COR-L47 (cell line): ENCODE data around the gene PARP11.

Source experiments
- DNase-seq: peaks from one replicate; lab custom pipeline; 2025; lab: John Stamatoyannopoulos, UW

The PARP11 gene

DNA sequence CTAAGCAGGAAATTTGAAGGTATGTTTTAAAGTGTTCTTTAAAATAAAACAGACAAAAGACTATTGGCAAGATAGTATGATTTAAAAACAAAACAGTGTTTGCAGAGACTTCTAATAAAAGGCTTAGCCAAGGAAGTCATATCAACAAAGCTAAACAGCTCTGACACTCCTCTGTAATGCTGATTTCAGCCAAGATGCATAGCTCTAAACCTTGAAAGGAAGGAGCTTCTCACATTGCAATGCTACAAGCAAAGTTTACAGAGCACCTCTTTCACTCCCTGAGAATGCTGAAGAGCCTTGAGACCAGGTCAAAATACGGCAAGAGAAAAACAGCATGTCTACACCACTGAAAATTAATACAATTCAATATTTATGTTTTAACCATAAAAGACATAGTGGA lies 51.8 kb downstream of the PARP11 start:
- no peak for DNase-seq

DNA sequence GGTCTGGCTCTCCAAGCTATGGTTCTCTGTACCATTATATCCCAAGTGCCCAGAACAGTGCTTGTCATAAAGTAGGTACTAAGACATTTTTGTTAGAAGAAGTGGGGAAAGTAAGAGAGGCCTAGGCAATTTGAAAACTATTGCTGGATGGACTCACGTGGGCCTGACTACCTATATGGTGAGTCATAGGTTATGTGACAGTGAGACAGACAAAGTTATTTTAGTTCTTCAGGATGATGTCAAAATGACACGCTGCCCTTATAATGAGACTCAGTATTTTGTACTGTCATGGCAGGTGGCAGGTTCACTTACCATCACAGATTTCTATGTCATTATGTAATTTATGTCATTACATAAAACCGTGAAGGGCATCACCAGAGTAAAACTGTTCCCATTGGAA lies 53.1 kb downstream of the PARP11 start:
- DNase-seq: no peak

GRCh38 chr12:3816266-3816665 lies 56.9 kb downstream of the PARP11 start:
- no peak for DNase-seq

- no peak for DNase-seq
Measured at GRCh38 chr12:3815094-3815766, 58.0 kb downstream of the PARP11 start.

GRCh38 chr12:3810540-3810939 lies 62.7 kb downstream of the PARP11 start:
- DNase-seq: no peak

GRCh38 chr12:3810016-3810370 lies 63.2 kb downstream of the PARP11 start:
- DNase-seq: no peak

GRCh38 chr12:3809357-3810015 lies 63.7 kb downstream of the PARP11 start:
- no peak for DNase-seq

GRCh38 chr12:3805077-3805476 lies 68.1 kb downstream of the PARP11 start:
- no peak for DNase-seq

GRCh38 chr12:3803865-3804472 lies 69.2 kb downstream of the PARP11 start:
- peak; percentile 50 for DNase-seq

GRCh38 chr12:3802721-3803120 lies 70.5 kb downstream of the PARP11 start:
- no peak for DNase-seq

GRCh38 chr12:3797531-3798048 lies 75.6 kb downstream of the PARP11 start:
- DNase-seq: no peak

GRCh38 chr12:3795492-3796133 lies 77.6 kb downstream of the PARP11 start:
- peak; percentile 17 for DNase-seq

- no peak for DNase-seq
Measured at GRCh38 chr12:3795066-3795465, 78.1 kb downstream of the PARP11 start.

DNA sequence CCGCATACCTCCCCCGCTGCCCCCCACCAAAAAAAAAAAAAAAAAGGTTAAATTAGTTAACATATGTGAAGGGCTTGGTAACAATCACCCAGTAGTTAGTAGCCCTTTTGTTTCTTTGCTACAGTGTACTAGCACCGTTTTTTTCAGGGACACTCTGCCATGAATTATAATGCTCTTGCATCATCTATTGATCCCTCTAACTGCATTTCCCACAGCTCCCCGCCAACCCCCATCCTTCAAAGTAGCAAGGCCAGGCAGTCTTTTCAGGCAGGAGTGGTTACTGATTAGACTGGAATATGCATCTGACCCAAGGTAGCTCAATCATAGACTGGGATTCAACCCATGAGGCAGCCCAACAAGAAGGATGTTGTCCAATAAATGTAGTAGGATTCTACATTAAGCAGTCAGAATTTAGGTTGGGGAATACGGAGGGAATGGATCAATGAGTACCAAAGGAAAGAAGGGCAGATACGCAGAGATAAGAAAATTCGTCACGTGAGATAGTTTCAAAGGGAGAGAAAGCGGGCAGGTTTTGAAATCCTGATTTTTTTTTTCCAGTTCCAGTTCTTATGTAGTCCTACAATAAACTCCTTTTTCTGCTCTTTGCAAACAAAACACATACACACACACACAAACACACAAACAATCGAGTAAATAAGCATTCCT lies 80.4 kb downstream of the PARP11 start:
- DNase-seq: no peak

DNA sequence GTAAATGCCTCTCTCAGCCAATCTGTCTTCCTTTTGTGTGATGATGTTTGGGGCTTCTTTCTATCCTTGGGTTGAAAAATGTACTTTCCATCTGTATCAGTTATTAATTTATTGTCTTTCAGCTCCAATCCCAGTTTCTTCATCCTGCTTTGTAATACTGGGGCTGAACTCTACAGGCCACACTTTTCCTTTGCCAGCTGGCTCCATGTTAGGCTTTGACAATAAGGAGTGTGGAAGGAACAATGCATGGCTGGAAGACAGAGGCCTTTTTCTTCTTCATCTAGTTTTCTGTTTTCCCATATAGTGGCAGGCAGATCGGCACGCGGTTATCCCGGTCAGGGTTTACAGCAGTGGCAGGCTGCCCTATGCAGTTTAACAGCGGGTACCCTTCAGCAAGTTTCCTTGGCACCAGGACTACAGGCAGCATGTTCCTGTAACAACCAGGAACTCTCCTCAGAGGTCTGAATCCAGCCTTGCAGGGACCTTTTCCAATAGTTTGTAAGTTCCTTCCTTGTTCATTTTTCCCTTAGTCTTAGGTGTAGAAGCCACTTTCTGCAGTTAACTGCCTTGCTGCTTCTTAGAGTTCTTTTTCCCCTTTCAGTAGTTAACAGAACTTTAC lies 81.8 kb downstream of the PARP11 start:
- DNase-seq: no peak

- DNase-seq: no peak
Measured at GRCh38 chr12:3790642-3791041, 82.6 kb downstream of the PARP11 start.

DNA sequence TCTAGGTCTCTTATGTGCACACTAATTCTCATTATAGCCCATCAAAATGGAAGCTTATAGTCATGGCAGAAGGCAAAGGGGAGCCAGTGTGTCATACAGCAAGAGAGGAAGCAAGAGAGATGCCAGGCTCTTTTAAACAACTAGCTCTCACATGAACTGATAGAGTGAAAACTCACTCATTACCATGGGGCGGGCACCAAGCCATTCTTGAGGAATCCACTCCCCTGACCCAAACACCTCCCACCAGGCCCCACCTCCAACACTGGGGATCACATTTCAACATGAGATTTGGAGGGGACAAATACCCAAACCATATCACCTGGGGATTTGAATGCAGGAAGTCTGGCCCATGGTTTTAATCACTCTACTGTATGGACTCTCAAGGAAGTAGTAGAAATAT lies 83.4 kb downstream of the PARP11 start:
- no peak for DNase-seq

DNA sequence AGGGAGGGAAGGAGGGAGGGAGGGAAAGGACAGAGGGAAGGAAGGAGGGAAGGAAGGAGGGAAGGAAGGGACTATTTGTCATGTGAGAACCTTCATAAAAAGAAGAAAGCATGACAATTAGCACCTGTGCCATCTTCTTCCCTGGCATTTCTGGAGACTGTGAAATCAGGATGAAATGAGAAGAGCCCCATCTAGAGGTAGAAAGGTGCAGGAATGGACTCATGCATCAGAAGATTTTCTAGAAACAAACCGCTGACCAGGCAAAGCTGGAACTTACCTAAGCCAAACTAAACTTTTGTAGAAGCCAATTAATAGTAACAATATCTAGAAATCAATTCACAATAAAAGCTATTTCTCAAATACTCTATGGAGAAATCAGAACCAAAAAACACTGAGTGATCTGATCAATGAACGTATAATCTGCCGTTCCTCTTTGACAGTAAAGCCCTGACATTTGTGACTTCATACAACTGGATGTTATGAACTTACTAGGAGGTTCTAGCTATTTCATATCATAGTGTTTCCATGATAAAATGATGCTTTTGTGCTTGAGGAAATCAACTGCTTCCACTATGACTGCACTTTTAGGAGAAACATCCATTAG lies 95.9 kb downstream of the PARP11 start:
- peak; percentile 22 for DNase-seq

- DNase-seq: no peak
Measured at GRCh38 chr12:3775385-3776035, 97.7 kb downstream of the PARP11 start.

DNA sequence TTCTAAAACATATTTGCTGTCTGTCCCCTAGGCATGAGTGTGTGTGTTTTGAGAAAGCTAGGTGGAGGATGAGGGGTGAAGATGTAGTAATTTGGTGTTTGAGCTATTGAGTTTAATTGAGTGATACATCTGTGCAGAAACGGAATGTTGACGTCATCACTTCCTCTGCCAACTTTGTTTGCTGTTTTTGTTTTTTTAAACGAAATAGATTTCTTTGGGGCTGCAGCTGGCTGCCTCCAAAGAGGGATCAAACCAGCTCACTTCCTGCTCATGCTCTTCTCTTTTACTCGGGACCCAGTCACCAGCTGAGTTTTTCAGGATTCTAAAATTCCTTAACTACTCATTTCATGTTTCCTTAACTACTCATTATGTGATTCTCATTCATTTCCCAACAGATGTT lies 100.8 kb downstream of the PARP11 start:
- no peak for DNase-seq

DNA sequence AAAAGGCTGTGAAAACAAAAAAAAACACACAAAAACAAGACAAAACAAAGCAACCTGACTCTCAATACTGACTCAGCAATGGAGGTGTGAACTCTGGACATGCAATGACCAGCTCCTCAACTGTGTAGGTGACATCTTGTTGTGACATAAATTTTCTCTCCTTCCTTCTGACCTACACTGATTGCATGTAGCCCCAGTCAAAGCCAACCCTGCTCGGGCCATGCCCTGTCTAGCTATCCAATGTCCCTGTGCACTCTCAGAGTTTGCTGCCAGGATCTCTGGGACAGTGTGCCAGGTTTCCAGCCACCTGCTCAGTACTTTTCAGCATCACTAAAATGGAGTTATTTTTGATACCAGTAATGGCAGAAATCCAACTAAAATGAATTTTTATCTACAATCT lies 101.3 kb downstream of the PARP11 start:
- DNase-seq: no peak
